T-helper 2 cell treated with Interferon-gamma antibody and Interleukin-4, amounts not matched to agents 5 μg/mL and 100 μg/mL, for 36 hours (primary cell): ENCODE data around the gene GRID2.

ENCODE experiments used
- DNase-seq: peaks from one replicate; pipeline ENCODE4 v3.0.0; 2021; ENCODE audit warnings: low spot score
- H3K27ac Mint-ChIP-seq: one replicate; pipeline ENCODE4 v1.8.0; 2021; ENCODE audit warnings: mild to moderate bottlenecking, mixed read lengths
- H3K27me3 Mint-ChIP-seq: one replicate; pipeline ENCODE4 v1.8.0; 2021; ENCODE audit warnings: low read depth, mixed read lengths
- H3K36me3 Mint-ChIP-seq: one replicate; pipeline ENCODE4 v1.8.0; 2021; ENCODE audit warnings: low read depth, mixed read lengths
- H3K4me1 Mint-ChIP-seq: one replicate; pipeline ENCODE4 v1.8.0; 2021; ENCODE audit warnings: low read depth, mixed read lengths
- H3K4me3 Mint-ChIP-seq: one replicate; pipeline ENCODE4 v1.8.0; 2022; ENCODE audit warnings: mild to moderate bottlenecking, moderate library complexity, mixed read lengths
- H3K9me3 Mint-ChIP-seq: one replicate; pipeline ENCODE4 v1.8.0; 2021; ENCODE audit warnings: mixed read lengths

Gene GRID2

DNA sequence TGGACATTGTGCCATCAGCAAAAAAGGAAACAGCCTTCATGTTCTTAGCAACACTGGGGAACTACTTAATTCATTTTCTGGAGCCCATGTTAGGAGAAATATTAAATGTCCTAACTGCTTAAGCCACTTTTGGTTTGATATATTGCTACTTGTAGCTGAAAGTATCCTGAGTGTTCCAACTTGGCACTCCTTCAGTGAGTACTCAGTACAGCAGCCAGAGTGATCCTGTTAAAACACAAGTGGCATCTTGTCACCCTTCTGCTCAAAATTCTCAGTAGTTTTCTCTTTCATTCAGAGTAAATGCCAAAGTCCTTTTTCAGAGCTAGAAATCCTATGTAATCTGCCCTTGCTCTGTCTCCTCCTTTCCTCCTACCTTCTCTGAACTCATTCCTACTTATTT, 522.0 kb downstream of the GRID2 start:
- Mint-ChIP-seq H3K27me3 (no peaks in the 10 kb centered on the region), H3K27ac (no peak overlapping the region), H3K4me1 (no peaks in the 10 kb centered on the region)

DNA sequence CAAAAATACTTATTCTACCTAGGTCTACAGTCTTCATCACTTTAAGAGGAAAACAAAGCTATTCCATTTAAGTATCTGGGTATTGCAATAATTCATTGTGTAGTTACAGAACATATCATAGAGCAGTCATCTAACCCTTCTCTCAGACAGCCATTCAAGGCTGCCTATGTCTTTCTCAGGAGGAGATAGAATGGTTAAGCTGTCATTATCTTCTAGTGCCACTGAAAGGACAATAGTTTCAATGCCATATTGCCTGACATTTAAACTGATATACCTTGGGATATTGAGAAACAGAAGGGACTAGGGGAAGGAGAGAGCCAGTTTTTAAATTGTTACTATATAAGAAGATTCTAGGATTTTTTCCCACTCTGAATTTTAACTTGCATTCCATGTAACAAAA, 527.0 kb downstream of the GRID2 start:
- Mint-ChIP-seq H3K4me1 (no peaks in the 10 kb centered on the region), H3K4me3 (no peak overlapping the region), H3K27ac (no peak overlapping the region), H3K27me3 (no peaks in the 10 kb centered on the region), H3K9me3 (peaks cover 10% of the 10 kb centered on the region), H3K36me3 (no peaks in the 10 kb centered on the region)
- DNase-seq, result no peak

More for the DNA sequence above, 522.0 kb downstream of the GRID2 start:
- Mint-ChIP-seq H3K4me3 (no peak overlapping the region), H3K36me3 (no peaks in the 10 kb centered on the region), H3K9me3 (peaks cover 5% of the 10 kb centered on the region)
- no peak for DNase-seq

DNA sequence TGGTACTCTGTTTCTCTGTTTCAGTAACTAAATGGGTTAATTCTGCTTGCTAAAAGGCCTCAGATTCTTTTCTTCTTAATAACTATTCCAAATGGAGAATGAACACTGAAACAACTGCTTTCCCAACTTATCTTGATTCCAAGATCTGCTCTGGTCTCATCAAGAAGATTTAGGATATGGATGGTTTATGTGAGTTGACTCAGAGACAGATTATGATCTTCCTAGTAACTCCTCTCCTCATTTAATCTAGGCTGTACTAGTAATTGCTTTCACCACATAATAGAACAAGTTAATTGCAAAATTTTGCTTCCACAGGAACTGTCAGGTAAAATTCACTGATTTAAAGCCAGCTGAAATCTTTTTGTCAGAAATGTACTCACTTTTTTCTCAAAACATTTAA, 537.1 kb downstream of the GRID2 start:
- Mint-ChIP-seq H3K4me1 (no peaks in the 10 kb centered on the region), H3K27me3 (no peaks in the 10 kb centered on the region), H3K4me3 (no peak overlapping the region), H3K9me3 (peaks cover 7% of the 10 kb centered on the region), H3K36me3 (no peaks in the 10 kb centered on the region), H3K27ac (no peak overlapping the region)
- DNase-seq, result no peak

DNA sequence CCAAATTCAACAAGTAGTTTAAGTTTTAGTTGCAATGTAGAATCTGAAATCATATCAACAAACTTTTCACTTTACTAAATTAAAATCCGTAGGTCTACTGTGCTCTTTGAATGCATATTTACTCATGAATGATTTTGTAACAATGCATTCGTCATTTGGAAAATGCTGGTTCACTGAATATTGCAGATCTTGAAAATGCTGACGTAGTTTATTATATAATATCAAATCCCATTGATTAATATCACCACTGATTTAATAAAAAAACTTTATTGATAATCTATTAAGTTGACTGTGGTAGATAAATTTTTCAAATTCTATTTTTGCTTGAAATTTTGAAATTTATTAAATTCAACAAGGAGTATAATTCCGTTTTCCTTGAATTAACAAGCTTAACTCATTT, 540.0 kb downstream of the GRID2 start:
- Mint-ChIP-seq H3K27me3 (no peaks in the 10 kb centered on the region), H3K36me3 (no peaks in the 10 kb centered on the region), H3K27ac (no peak overlapping the region), H3K4me3 (no peak overlapping the region), H3K9me3 (peaks cover 8% of the 10 kb centered on the region), H3K4me1 (no peaks in the 10 kb centered on the region)
- no peak for DNase-seq

DNA sequence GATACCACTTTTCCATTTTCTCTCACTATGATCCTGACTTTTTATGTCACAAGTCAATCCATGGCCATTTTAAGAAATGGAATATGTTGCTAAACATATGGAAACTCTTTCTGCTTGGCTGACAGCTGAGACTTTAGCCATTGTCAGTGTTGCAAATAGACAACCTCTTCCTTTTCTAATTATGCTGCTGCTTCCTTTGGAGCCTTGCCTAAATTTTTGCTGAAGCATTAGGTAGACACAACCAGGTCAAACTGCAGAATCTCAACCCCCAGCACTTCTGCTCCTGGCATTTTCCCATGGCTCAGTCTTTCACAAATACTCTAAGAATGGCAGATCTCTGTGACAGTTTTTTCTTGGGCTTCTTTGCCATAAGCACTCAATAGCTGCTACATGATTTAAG, 543.3 kb downstream of the GRID2 start:
- no peaks in the 10 kb centered on the region for H3K36me3 Mint-ChIP-seq
- DNase-seq, result no peak
- no peak overlapping the region for H3K4me3 Mint-ChIP-seq
- peaks cover 5% of the 10 kb centered on the region for H3K9me3 Mint-ChIP-seq
- H3K27ac Mint-ChIP-seq, result no peak overlapping the region
- no peaks in the 10 kb centered on the region for H3K27me3 Mint-ChIP-seq
- no peaks in the 10 kb centered on the region for H3K4me1 Mint-ChIP-seq

DNA sequence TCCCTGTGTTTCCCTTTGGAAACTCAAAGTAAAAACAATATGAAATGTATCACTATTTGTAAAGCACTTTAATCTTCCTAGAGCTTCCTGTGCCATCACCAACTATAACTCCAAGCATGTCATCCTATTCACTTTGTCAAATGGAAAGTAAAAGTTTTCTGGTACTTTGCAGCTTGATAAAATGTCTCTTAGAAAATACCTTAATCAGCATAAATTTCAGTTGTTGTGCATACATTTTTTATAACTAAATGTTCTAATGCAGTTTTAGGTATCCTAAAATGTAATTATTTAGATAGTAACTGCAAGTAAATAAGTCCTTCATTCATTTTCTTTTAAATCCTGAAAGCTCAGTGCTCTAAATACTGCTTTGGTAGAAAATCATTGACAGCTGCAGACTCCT, 558.7 kb downstream of the GRID2 start:
- H3K36me3 Mint-ChIP-seq, result no peaks in the 10 kb centered on the region
- no peaks in the 10 kb centered on the region for H3K27me3 Mint-ChIP-seq
- H3K27ac Mint-ChIP-seq, result no peak overlapping the region
- no peaks in the 10 kb centered on the region for H3K4me1 Mint-ChIP-seq
- DNase-seq, result no peak
- H3K4me3 Mint-ChIP-seq, result no peak overlapping the region
- peaks cover 14% of the 10 kb centered on the region for H3K9me3 Mint-ChIP-seq

DNA sequence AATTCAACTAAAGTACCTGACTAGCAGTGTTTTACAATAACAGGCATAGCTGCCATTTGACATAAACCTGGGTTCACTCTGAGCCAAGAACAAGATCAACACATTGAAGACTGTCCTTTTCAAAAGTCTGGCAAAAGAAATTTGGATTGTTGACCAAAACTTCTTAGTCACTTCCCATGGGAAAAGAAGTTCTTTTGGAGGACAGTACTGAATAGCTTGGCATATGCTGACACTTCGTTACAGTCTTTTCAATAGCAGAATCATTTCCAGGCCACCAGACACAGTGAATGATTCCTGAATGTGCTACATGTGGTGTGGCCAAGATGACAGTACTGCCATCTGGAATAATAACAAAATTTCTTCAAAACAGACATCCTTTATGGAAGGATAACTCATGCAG, 560.3 kb downstream of the GRID2 start:
- no peak overlapping the region for H3K4me3 Mint-ChIP-seq
- peaks cover 19% of the 10 kb centered on the region for H3K9me3 Mint-ChIP-seq
- no peaks in the 10 kb centered on the region for H3K27me3 Mint-ChIP-seq
- no peak for DNase-seq
- no peak overlapping the region for H3K27ac Mint-ChIP-seq
- no peaks in the 10 kb centered on the region for H3K36me3 Mint-ChIP-seq
- no peaks in the 10 kb centered on the region for H3K4me1 Mint-ChIP-seq

DNA sequence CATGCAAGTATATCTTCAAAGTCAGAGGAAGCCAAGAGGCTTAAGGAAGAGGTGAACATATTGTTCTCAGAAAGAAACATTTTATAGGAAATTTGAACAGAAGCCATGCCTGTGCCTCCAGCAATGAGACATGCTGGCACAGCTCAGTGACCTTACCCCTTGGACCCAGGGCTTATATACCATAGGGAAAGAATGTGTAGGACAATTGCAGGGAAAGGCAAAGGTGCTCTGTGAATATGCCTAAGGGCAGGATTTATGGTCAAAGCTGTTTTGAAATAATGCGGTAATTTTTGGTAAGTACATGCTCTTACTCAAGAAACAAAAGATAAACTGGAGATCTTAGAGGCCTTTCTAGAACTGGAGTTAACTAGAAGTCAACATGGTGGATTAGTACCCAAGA, 568.8 kb downstream of the GRID2 start:
- Mint-ChIP-seq H3K27ac (no peak overlapping the region), H3K9me3 (peaks cover 9% of the 10 kb centered on the region), H3K4me3 (no peak overlapping the region), H3K4me1 (no peaks in the 10 kb centered on the region), H3K36me3 (no peaks in the 10 kb centered on the region), H3K27me3 (no peaks in the 10 kb centered on the region)
- no peak for DNase-seq

DNA sequence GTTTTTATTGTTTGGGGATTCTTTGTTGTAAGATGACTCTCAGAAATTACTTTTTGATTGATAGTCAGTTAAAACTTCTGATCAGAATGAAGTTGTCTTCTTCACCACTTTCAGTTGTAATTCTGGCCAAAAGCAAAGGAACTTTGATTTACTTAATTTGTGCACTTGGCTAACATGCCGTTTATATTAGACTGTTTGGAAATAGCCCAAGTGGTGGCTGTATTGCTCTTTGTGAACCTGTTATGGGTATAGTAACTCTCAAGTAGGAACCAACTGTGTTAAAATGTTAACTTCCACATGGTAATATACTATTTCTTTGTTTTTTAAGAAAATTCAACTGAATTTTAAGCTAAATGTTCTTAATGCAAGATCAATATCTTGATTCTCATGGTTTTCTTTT, 581.9 kb downstream of the GRID2 start:
- Mint-ChIP-seq H3K27me3 (no peaks in the 10 kb centered on the region), H3K27ac (no peak overlapping the region), H3K4me1 (no peaks in the 10 kb centered on the region), H3K36me3 (no peaks in the 10 kb centered on the region), H3K9me3 (peaks cover 11% of the 10 kb centered on the region), H3K4me3 (no peak overlapping the region)
- no peak for DNase-seq

DNA sequence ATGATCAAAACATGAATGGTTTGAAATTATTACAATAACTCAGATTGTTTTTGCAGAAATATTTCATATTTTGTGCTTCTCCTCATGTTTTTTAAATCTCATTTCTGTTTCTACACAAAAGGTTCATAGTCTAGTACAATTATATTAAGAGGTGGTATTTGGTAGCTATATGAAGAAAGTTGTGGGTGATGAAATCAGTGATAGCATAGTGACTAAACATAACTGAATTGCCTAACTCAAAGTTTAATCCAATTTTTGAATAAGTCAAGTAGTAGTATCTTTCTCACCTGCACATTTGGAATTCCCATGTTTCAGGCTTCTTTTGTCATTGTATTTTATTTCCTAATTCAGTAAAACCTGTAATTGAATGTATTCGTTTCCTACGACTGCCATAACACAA, 648.7 kb downstream of the GRID2 start:
- no peaks in the 10 kb centered on the region for H3K36me3 Mint-ChIP-seq

DNA sequence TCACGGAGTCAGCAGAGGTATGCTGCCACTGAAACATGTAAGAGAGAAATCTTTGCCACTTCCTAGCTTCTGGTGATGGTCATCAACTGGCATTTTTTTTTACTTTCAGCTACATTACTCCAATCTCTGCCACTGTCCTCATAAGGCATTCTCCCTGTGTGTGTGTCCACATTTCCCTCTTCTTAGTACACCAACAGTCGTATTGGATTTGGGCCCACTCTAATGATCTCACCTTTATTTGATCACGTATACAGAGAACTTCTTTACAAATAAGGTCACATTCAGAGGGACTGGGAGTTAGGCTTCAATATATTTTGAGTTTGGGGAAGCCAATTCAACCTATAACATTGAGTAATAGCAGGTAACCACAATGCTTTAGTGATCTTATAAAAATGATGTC, 649.1 kb downstream of the GRID2 start:
- H3K9me3 Mint-ChIP-seq, result peaks cover 21% of the 10 kb centered on the region
- no peaks in the 10 kb centered on the region for H3K36me3 Mint-ChIP-seq
- DNase-seq, result no peak
- no peak overlapping the region for H3K4me3 Mint-ChIP-seq
- no peaks in the 10 kb centered on the region for H3K27me3 Mint-ChIP-seq
- H3K4me1 Mint-ChIP-seq, result no peaks in the 10 kb centered on the region
- H3K27ac Mint-ChIP-seq, result no peak overlapping the region

More for the DNA sequence above, 648.7 kb downstream of the GRID2 start:
- Mint-ChIP-seq H3K27me3 (no peaks in the 10 kb centered on the region), H3K4me3 (no peak overlapping the region), H3K9me3 (peaks cover 20% of the 10 kb centered on the region), H3K4me1 (no peaks in the 10 kb centered on the region), H3K27ac (no peak overlapping the region)
- no peak for DNase-seq

DNA sequence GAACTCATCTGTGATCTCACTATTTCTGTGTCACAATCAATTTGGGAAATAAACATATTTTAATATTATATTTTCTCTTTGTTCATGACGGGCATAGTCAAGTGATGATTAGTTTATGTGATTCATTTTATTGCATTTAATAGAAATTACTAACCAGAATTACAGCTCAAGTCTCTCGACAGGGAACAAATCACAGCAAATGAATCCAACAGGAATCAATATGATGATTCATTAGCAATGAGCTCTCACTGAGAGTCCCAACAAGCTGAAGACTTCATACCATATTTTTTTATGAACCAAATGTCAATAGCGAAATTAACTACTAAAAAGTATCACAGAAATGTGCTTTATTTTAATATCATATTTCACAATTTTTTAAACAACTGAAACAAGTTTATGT, 649.7 kb downstream of the GRID2 start:
- peaks cover 26% of the 10 kb centered on the region for H3K9me3 Mint-ChIP-seq
- H3K4me1 Mint-ChIP-seq, result no peaks in the 10 kb centered on the region
- no peak overlapping the region for H3K4me3 Mint-ChIP-seq
- H3K36me3 Mint-ChIP-seq, result no peaks in the 10 kb centered on the region
- no peak for DNase-seq
- H3K27me3 Mint-ChIP-seq, result no peaks in the 10 kb centered on the region
- no peak overlapping the region for H3K27ac Mint-ChIP-seq

DNA sequence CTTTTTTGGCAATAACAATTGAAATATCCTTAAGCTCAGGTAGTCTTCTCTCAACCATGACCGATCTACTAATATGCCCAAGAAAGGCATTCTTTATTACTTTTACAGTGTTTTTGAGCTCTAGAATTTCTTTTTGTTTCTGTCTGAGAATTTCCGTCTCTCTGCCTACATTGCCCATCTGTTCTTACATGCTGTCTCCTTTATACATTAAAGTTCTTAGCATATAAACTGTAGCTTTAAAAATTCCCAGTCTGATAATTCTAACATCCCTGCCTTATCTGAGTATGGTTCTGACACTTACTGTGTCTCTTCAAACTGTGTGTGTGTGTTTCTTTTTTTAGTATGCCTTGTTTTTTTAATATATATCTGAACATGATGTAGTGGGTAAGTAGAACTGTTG, 658.1 kb downstream of the GRID2 start:
- no peak for DNase-seq
- peaks cover 33% of the 10 kb centered on the region for H3K9me3 Mint-ChIP-seq
- no peaks in the 10 kb centered on the region for H3K4me1 Mint-ChIP-seq
- H3K4me3 Mint-ChIP-seq, result no peak overlapping the region
- no peaks in the 10 kb centered on the region for H3K36me3 Mint-ChIP-seq
- H3K27me3 Mint-ChIP-seq, result no peaks in the 10 kb centered on the region
- H3K27ac Mint-ChIP-seq, result no peak overlapping the region

DNA sequence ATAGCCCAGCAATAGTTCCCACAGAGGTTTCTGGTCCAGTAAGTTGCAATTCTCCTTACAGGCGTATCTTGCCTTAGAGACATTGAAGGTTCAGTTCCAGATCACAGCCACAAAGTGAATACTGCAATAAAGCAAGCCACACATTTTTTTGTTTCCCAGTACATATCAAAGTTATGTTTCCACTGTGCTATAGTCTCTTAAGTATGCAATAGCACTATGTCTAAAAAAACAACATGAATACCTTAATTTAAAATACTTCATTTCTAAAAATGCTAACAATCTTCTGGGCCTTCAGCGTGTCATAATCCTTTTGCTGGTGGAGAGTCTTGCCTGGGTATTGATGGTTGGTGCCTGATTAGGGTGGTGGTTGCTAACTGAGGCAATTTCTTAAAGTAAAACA, 659.1 kb downstream of the GRID2 start:
- H3K36me3 Mint-ChIP-seq, result no peaks in the 10 kb centered on the region
- H3K4me3 Mint-ChIP-seq, result no peak overlapping the region
- no peaks in the 10 kb centered on the region for H3K4me1 Mint-ChIP-seq
- no peak for DNase-seq
- H3K27ac Mint-ChIP-seq, result no peak overlapping the region
- H3K27me3 Mint-ChIP-seq, result no peaks in the 10 kb centered on the region
- peaks cover 26% of the 10 kb centered on the region for H3K9me3 Mint-ChIP-seq

DNA sequence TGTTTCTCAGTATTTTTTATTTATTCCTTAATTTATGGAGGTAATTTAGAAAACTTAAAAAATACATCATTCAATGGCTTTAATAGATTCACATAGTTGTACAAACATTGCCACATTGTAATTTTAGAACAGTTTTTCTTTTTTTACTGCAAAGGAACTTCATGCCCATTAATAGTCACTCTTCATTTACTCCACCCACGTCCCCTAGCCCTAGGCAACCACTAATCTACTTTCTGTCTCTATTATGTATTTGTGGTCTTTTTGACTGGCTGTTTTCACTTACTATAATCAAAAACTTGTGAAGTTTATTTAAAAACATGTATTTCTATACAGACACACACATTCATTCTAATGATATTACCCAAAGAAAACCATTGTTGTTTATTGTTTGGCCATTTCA, 664.8 kb downstream of the GRID2 start:
- no peaks in the 10 kb centered on the region for H3K4me1 Mint-ChIP-seq
- H3K27me3 Mint-ChIP-seq, result no peaks in the 10 kb centered on the region
- H3K4me3 Mint-ChIP-seq, result no peak overlapping the region

More for the DNA sequence above, 664.8 kb downstream of the GRID2 start:
- Mint-ChIP-seq H3K27ac (no peak overlapping the region), H3K9me3 (peaks cover 4% of the 10 kb centered on the region), H3K36me3 (no peaks in the 10 kb centered on the region)
- no peak for DNase-seq
